IMR-90 (cell line): ENCODE results near the gene SLC30A2.

Experiments
- CTCF ChIP-seq: conservative IDR thresholded peaks from 2 replicates; pipeline ENCODE4 v1.5.1; 2012; ENCODE audit warnings: mild to moderate bottlenecking, low read depth, low read length, improper control_type of control experiment
- POLR2A ChIP-seq: IDR thresholded peaks from 2 replicates; pipeline ENCODE4 v1.6.1; 2012; ENCODE audit warnings: mild to moderate bottlenecking, low read depth, low read length
- RCOR1 ChIP-seq: IDR thresholded peaks from 2 replicates; pipeline ENCODE4 v1.6.1; 2012; ENCODE audit warnings: mild to moderate bottlenecking, low read length, improper control_type of control experiment; ENCODE audit not compliant: insufficient replicate concordance

GRCh38 chr1:26094076-26094669 is 48.3 kb upstream of the SLC30A2 start:
- TF ChIP-seq POLR2A, result no peak
- no peak for TF ChIP-seq CTCF
- no peak for TF ChIP-seq RCOR1
